DMS79 (cell line): Measurements from ENCODE around the gene CD163L1.
"Not testable (repeated sequence)": the region's sequence is repeated elsewhere in the genome, so short reads cannot be mapped to it uniquely, and the experiment has no call there.

Source experiments
- DNase-seq: peaks from one replicate; lab custom pipeline; 2025; lab: John Stamatoyannopoulos, UW

CD163L1 gene

GRCh38 chr12:7444076-7444475 is at the start of gene CD163L1:
Gene CD163L1 (minus strand): TSS chr12:7444153. CDS start chr12:7444127, 26 bp downstream.
- DNase-seq = no peak

- no peak for DNase-seq
These were observed 49.1 kb upstream of the CD163L1 start for GRCh38 chr12:7493006-7493405.

GRCh38 chr12:7486512-7486911 is 42.6 kb upstream of the CD163L1 start:
- no peak for DNase-seq

GRCh38 chr12:7485095-7485494 is 41.1 kb upstream of the CD163L1 start:
- no peak for DNase-seq

- DNase-seq = no peak
These were observed 39.4 kb upstream of the CD163L1 start for GRCh38 chr12:7483343-7483742.

- no peak for DNase-seq
These were observed 35.8 kb upstream of the CD163L1 start for GRCh38 chr12:7479771-7480170.

- DNase-seq = no peak
These were observed 28.1 kb upstream of the CD163L1 start for GRCh38 chr12:7472060-7472459.

GRCh38 chr12:7460375-7461259 is 16.7 kb upstream of the CD163L1 start:
- no peak for DNase-seq

- no peak for DNase-seq
These were observed 16.0 kb upstream of the CD163L1 start for GRCh38 chr12:7459973-7460372.

GRCh38 chr12:7451756-7452155 is 7.8 kb upstream of the CD163L1 start:
- DNase-seq = no peak

GRCh38 chr12:7450667-7451066 is 6.7 kb upstream of the CD163L1 start:
- DNase-seq = no peak

- no peak for DNase-seq
These were observed 4.1 kb upstream of the CD163L1 start for GRCh38 chr12:7448099-7448498.

GRCh38 chr12:7444537-7444936 is 584 bp upstream of the CD163L1 start:
- no peak for DNase-seq

- no peak for DNase-seq
These were observed 2.7 kb downstream of the CD163L1 start for GRCh38 chr12:7441216-7441615.

GRCh38 chr12:7439579-7440505 is 4.1 kb downstream of the CD163L1 start:
- no peak for DNase-seq

- not testable (repeated sequence) for DNase-seq
These were observed 5.5 kb downstream of the CD163L1 start for GRCh38 chr12:7438291-7438995.

GRCh38 chr12:7437494-7437893 is 6.5 kb downstream of the CD163L1 start:
- DNase-seq = not testable (repeated sequence)

GRCh38 chr12:7434670-7435069 is 9.3 kb downstream of the CD163L1 start:
- DNase-seq = no peak

- no peak for DNase-seq
These were observed 10.6 kb downstream of the CD163L1 start for GRCh38 chr12:7433276-7433822.

GRCh38 chr12:7431993-7432685 is 11.8 kb downstream of the CD163L1 start:
- no peak for DNase-seq

- DNase-seq = no peak
These were observed 32.6 kb downstream of the CD163L1 start for GRCh38 chr12:7411343-7411742.
